ENCODE results near the gene RGS1. TPM values are rescaled to one million over a fixed set of nuclear protein-coding genes. Genes with fewer than 3 reads are reported as not detected.

The RGS1 gene
- total RNA-seq, 6 donors from 2014 or later, result 30.1 to 96.0 (median 48.5) TPM

- Histone ChIP-seq H3K27me3 (no peaks in the 10 kb centered on the region), H3K9me3 (no peaks in the 10 kb centered on the region), H3K4me3 (no peak overlapping the region), H3K36me3 (no peaks in the 10 kb centered on the region), H3K4me1 (no peaks in the 10 kb centered on the region), H3K27ac (no peak overlapping the region)
- DNase-seq (no peak), ATAC-seq (ENCODE audit: low FRiP score in 2 of 2) (no peak)
- no peak for TF ChIP-seq EP300 (IDR thresholded peaks at IDR 0.05)
- TF ChIP-seq POLR2A (IDR thresholded peaks at IDR 0.05), result no peak
- TF ChIP-seq CTCF (IDR thresholded peaks at IDR 0.05), result no peak
- TF ChIP-seq POLR2AphosphoS5 (IDR thresholded peaks at IDR 0.05), result no peak
- WGBS, 2 donors, result 87 to 89% methylated on average over 5 of the region's 5 CpGs
These were observed 12.1 kb downstream of the RGS1 start for GRCh38 chr1:192587386-192588266.

GRCh38 chr1:192588546-192588945, 13.0 kb downstream of the RGS1 start:
- ATAC-seq (ENCODE audit: low FRiP score in 2 of 2) (no peak), DNase-seq (no peak)
- Histone ChIP-seq H3K4me1 (no peaks in the 10 kb centered on the region), H3K27me3 (no peaks in the 10 kb centered on the region), H3K27ac (no peak overlapping the region), H3K36me3 (no peaks in the 10 kb centered on the region), H3K9me3 (no peaks in the 10 kb centered on the region), H3K4me3 (no peak overlapping the region)
- TF ChIP-seq CTCF (IDR thresholded peaks at IDR 0.05) (no peak), POLR2A (IDR thresholded peaks at IDR 0.05) (no peak), POLR2AphosphoS5 (IDR thresholded peaks at IDR 0.05) (no peak), EP300 (IDR thresholded peaks at IDR 0.05) (no peak)
- 86 to 90% methylated on average over 1 of the region's 1 CpG for WGBS, 2 donors

GRCh38 chr1:192589813-192590212, 14.2 kb downstream of the RGS1 start:
- H3K4me1 ChIP-seq, result no peaks in the 10 kb centered on the region
- TF ChIP-seq POLR2A (IDR thresholded peaks at IDR 0.05), result no peak
- no peak for TF ChIP-seq POLR2AphosphoS5 (IDR thresholded peaks at IDR 0.05)
- TF ChIP-seq CTCF (IDR thresholded peaks at IDR 0.05), result no peak
- no peak for TF ChIP-seq EP300 (IDR thresholded peaks at IDR 0.05)
- WGBS, 2 donors, result 76 to 87% methylated on average over 3 of the region's 3 CpGs
- ATAC-seq (ENCODE audit: low FRiP score in 2 of 2), result no peak
- no peak for DNase-seq
- no peak overlapping the region for H3K4me3 ChIP-seq
- H3K9me3 ChIP-seq, result no peaks in the 10 kb centered on the region
- no peaks in the 10 kb centered on the region for H3K27me3 ChIP-seq
- no peak overlapping the region for H3K27ac ChIP-seq
- no peaks in the 10 kb centered on the region for H3K36me3 ChIP-seq

- no peaks in the 10 kb centered on the region for H3K27me3 ChIP-seq
- no peak for DNase-seq
- H3K27ac ChIP-seq, result no peak overlapping the region
- no peaks in the 10 kb centered on the region for H3K36me3 ChIP-seq
- H3K4me1 ChIP-seq, result no peaks in the 10 kb centered on the region
- H3K9me3 ChIP-seq, result no peaks in the 10 kb centered on the region
- no peak for TF ChIP-seq POLR2AphosphoS5 (IDR thresholded peaks at IDR 0.05)
- TF ChIP-seq EP300 (IDR thresholded peaks at IDR 0.05), result no peak
- TF ChIP-seq POLR2A (IDR thresholded peaks at IDR 0.05), result no peak
- TF ChIP-seq CTCF (IDR thresholded peaks at IDR 0.05), result no peak
- 83% methylated on average over 4 of the region's 4 CpGs for WGBS, 2 donors
- ATAC-seq (ENCODE audit: low FRiP score in 2 of 2), result no peak
- no peak overlapping the region for H3K4me3 ChIP-seq
These were observed 16.9 kb downstream of the RGS1 start for GRCh38 chr1:192592517-192592916.
